Mammary epithelial cell (primary cell): ENCODE results near the gene REST.
"Not testable (repeated sequence)": the region's sequence is repeated elsewhere in the genome, so short reads cannot be mapped to it uniquely, and the experiment has no call there.

ENCODE experiments used
- EZH2 ChIP-seq: IDR thresholded peaks from 2 replicates; pipeline ENCODE4 v1.6.1; 2012; ENCODE audit warnings: low read length, inconsistent platforms, borderline replicate concordance
- TF ChIP-seq, protein P1 (sequence below), 2 donors: IDR thresholded peaks in 1 of 2; conservative IDR thresholded peaks in 1 of 2; 2 replicates each; pipeline ENCODE4 v1.5.1; 2011 to 2012; ENCODE audit warnings: inconsistent platforms in 2 of 2, low read length in 2 of 2, mild to moderate bottlenecking in 2 of 2, control low read depth in 1 of 2, low read depth in 1 of 2; ENCODE audit not compliant: insufficient read depth in 1 of 2; ENCODE audit errors: extremely low read depth in 1 of 2

DNA sequence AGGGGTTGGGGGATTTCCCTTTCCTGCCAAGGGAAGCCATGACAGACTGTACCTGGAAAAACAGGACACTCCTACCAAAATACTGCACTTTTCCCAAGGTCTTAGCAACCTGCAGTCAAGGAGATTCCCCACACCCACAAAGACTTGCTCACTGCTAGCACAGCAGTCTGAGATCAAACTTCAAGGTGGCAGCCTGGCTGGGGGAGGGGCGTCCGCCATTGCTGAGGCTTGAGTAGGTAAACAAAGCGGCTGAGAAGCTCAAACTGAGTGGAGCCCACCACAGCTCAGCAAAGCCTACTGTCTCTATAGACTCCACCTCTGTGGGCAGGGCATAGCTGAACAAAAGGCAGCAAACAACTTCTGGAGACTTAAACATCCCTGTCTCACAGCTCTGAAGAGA, 23.2 kb upstream of the REST start:
- TF ChIP-seq, protein P1, sequence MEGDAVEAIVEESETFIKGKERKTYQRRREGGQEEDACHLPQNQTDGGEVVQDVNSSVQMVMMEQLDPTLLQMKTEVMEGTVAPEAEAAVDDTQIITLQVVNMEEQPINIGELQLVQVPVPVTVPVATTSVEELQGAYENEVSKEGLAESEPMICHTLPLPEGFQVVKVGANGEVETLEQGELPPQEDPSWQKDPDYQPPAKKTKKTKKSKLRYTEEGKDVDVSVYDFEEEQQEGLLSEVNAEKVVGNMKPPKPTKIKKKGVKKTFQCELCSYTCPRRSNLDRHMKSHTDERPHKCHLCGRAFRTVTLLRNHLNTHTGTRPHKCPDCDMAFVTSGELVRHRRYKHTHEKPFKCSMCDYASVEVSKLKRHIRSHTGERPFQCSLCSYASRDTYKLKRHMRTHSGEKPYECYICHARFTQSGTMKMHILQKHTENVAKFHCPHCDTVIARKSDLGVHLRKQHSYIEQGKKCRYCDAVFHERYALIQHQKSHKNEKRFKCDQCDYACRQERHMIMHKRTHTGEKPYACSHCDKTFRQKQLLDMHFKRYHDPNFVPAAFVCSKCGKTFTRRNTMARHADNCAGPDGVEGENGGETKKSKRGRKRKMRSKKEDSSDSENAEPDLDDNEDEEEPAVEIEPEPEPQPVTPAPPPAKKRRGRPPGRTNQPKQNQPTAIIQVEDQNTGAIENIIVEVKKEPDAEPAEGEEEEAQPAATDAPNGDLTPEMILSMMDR (conservative IDR thresholded peaks at IDR 0.05 in 1 of 2, IDR thresholded peaks at IDR 0.05 in 1 of 2; ENCODE audit: extremely low read depth in 1 of 2, insufficient read depth in 1 of 2, low read depth in 1 of 2, low read length in 2 of 2): not testable (repeated sequence)
- TF ChIP-seq EZH2: not testable (repeated sequence)
